HG03342 (cell line): ENCODE measurements around the gene NADK2.
A peak's percentile ranks its signal among the peaks of the same experiment; 100 is the strongest.
"Not testable (repeated sequence)": the region's sequence is repeated elsewhere in the genome, so short reads cannot be mapped to it uniquely, and the experiment has no call there.

Experiments
- ATAC-seq: cut with Tn5 transposase; IDR thresholded peaks from one replicate; pipeline ENCODE4 v1.9.1; 2021; ENCODE audit warnings: mild to moderate bottlenecking, moderate library complexity; ENCODE audit not compliant: unreplicated experiment

Gene NADK2, protein sequence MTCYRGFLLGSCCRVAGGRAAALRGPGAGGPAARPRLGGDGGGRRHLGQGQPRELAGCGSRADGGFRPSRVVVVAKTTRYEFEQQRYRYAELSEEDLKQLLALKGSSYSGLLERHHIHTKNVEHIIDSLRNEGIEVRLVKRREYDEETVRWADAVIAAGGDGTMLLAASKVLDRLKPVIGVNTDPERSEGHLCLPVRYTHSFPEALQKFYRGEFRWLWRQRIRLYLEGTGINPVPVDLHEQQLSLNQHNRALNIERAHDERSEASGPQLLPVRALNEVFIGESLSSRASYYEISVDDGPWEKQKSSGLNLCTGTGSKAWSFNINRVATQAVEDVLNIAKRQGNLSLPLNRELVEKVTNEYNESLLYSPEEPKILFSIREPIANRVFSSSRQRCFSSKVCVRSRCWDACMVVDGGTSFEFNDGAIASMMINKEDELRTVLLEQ

DNA sequence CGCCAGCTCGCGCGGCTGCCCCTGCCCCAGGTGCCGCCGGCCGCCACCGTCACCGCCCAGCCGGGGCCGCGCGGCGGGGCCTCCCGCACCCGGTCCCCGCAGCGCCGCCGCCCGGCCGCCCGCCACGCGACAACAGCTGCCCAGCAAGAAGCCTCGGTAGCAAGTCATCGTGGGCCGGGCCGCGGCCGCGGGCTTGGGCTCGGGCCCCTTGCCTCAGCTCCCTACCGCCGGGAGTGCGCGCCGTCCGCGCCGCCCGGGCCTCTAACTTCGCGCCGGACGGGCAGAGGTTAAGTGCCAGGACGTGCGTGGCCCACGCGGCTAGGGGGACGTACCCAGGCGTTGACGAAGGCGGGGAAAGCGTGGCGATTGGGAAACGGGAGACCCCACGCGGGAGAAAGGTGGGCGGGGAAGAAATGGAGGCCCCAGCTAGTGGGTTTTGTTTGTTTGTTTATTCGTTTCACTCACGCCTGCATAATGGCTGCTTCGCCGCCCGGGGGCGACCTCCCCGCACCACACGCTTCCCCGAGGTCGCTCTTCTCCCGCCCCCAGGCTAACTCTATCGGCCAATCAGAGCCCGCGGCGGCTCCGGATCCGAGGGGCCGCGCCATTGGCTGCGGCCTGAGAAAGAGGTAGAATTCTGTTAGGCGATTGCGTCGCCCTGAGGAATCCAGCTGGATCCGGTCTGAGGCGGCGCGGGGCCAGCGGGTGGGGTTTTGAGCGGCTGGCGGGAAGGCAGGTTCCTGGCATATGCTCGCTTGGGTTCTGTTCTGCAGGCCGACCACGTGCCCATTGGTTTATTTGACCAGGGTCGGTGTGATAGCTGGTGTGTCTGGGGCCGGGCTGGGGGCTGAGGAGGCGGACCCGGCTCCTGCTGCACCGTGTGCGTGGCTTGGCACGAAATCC, at the start of gene NADK2:
NADK2 (minus strand) TSS at position 295 of the 903 bp plus-strand sequence; CDS start at position 168, 127 bp downstream.
- ATAC-seq, result peak; percentile 94

DNA sequence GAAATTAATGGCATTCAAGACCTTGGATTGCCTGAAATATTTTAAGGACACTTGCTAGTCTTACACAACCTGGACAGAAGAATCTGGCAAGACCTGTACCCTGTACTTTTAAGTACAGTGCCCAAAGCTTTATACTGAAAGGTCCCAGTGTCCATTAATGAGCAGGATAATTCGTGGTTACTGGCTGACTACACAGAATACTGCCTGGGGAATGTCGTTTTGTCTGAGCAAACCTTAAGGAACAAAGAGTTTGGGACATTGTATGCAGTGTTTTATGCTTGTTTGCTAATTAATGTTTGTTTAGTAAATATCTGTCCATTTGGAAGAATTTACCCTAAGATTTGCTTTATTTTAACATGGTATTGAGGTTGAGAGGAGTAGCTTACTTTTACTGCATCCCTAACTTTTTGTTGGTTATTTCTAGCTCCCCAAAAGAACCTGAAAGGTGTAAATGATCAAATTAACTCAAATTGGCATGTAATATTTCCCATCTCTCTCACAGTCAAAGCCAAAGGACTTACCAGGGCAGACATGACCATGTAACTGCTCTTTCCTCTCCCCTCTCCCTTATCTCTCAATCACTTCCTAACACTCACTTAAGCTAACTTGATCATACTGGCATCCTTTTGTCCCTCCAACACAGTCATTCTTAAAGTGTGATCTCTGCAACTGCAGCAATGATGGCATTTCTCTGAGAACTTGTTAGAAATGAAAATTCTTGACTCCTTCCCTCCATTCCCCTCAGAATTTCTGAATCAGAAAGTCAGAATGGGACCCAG, 44.3 kb upstream of the NADK2 start:
- no peak for ATAC-seq

DNA sequence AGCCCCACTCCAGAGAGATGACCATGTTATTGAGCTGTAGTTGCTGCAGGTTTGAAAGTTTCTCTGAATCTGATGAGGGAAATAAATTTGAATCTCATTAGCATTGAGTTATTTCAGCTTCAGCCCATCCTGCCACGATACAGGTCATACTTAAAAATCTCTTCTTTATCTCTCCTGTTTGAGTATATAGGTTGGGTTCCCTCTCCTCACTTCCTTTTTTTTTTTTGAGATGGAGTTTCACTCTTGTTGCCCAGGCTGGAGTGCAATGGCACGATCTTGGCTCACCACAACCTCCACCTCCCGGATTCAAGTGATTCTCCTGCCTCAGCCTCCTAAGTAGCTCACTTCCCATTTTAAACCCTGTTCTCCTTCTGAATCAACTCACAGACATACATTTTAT, 42.0 kb upstream of the NADK2 start:
- ATAC-seq, result not testable (repeated sequence)

DNA sequence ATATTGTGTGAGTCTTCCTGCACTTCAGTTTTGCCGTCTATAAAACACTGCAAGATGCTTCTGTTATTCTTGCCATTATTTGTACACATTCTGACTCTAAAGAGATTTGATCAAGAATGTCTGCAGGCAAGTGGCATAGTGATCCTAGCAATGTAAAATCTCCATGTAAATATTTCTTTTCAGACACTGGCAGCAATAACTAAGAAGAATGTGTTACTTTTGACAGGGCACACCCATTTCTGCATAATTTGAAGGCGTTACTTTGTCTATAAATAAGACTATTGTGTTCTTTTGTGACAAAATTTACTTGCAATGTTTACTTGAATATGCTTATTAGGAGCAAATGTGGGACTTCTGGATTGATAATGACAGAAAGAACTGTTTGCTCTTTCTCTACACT, 39.9 kb upstream of the NADK2 start:
- ATAC-seq, result no peak

DNA sequence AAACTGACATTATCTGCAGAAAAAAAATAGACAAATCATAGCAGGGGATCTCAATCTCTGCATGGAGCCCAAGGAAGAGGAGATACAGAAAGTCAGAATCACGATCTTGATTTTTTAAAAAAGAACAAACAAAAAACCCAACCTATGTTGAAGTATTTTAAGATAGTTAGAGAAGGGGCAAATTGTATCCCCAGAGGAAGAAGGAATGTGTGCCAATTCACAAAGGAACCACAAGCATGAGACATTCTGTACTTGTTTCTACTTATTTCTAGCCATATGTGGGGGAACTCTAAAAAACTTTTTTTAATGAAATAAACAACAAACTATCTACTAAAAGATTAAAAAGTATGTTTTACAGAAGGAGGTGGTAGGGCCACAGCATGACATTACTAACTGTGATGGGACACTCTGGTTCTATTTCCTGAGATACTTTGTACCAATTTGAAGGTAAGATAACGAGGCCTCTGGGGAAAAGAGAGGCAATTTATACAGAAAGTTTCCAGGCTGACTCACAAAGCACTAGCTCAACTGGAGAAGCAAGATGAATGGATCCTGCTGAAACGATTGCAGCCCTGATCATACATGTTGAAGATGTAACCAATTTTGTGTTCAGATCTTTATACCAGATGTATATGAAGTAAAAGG, 37.5 kb upstream of the NADK2 start:
- no peak for ATAC-seq

DNA sequence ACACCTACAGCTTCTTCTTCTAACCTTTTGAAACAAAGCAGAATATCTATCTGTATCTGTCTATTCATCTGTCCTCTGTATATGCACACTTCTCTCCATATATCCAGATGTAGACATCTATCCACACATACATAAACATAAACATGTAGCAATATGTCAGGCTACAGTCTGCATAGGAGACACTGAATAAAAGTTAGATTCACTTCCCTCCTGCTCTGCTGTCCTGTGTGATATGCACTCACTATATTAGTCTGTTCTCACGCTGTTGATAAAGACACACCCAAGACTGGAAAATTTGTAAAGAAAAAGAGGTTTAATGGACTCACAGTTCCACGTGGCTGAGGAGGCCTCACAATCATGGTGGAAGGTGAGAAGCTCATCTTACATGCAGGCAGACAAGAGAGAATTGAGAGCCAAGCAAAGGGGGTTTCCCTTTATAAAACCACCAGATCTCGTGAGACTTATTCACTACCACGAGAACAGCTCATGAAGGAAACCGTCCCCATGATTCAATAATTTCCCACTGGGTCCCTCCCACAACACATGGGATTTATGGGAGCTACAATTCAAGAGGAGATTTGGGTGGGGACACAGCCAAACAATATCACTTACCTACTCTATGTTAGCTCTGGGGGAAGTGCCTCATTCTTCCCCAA, 35.9 kb upstream of the NADK2 start:
- no peak for ATAC-seq

DNA sequence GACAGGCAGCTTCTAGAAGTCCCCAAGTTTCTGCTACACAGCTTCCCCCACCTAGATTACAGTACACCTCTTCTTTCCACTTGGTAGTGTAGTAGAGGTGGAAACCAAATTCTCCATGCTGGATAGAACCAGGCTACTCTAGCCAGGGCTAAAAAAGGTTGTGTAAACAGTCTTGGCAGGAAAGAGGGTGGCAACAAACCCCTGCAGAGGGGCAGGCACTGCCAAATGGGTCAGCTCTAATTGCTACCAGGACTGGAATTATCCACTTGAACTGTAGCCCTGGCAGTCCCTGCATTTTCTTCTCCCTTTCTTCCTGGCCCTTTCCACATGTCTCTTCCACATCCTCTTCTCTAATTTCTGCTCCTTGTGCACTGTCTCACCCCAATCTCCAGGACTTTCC, 35.1 kb upstream of the NADK2 start:
- no peak for ATAC-seq

DNA sequence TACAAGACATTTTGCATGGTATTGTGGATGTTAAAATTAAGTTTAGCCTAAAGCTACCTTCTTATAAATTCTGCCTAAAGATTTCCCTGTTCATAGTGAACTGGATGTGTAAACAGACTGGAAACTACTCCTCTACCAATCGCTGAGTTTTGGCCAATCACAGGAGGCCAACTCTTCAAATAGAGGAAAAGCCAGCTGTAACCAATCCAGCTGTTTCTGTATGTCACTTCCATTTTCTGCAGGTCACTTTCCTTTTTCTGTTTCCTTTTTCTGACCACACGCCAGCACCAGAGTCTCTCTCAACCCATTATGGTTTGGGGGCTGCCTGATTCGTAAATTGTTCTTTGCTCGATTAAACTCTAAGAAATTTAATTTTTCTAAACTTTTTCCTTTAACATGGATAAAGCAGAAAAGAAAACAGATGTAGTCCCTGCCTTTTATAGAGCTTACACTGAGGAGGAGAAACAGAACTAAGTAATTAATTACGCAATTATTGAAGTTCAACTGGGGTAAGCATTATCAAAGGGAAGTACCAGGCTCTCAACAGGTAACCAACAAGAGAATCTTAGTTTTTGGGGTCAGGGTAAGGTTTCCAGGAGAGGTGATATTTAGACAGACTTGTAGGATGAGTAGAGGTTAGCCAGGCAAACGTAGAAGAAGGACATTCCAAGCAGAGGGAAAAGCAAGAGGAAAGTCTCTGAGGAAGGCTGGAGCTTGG, 32.2 kb upstream of the NADK2 start:
- ATAC-seq, result no peak

DNA sequence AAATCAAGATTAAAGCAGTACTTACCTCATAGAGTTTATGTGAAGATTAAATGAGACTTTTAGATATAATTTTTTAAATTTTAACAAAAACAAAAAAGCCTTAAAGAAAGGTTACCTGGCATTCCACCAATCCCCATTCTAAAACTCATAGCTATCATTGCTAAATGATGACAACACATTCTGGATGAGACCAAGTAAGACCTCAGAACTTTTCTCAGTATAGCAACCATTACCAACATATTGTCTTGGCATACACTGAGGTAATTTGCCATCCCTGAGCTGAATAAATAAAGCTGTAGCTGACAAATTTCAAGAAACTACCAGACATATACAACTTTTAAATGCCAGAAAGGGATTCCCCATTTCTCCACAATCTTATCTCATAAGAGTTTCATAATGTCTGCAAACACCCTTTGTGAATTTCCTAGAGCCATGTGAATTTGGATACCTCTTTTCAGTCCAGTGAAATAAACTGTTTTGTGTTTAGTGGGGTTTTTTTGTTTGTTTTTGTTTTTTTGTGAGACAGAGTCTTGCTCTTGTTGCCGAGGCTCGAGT, 30.5 kb upstream of the NADK2 start:
- ATAC-seq, result no peak

DNA sequence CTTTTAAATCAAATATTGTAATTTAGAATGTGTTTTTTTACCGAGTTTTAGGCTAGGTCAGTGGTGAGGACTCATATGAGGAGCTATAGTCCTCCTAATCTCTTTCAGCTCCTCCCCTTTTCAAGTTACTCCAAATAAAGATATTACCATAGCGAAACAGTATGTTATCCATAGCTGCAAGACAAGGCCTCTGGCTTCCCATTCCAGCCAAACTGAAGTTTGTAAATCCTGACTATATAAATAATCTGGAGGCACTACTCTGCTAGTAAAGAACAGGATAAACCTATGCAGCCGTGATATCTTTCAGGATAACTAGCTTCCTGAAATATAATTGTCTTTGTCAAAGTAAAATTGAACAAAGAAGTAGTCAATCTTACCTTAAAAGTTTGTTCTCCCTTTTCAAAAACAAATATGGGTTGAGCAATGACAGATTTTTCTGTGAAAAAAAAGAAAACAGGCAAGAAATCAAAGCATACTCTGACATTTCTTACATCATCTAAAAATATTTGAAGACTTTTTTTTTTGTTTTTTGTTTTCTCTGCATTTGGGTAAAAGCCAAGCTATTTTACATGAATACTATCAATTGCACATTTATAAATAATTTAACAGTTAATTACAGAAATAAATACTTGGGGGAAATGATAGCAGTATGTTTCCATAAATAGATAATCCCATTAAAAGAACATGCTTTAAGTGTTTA, 29.3 kb upstream of the NADK2 start:
- ATAC-seq, result no peak

DNA sequence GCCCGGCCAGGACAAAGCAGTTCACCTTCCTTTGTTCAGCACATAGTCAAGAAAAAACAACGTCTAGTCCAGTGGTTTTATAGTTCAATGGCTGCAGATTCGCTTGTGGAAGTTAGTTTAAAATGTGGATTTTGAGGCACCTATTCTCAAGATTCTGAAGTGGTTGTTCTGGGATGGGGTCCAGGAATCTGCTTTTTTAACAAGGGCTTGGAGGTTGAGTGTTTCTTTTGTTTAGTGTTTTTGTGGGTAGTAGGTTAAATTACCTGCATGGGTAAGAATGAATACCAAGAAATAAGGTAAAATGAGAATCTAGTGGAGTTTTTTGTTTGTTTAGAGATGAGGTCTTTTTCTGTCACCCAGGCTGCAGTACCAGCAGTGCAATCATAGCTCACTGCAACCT, 28.4 kb upstream of the NADK2 start:
- ATAC-seq, result no peak

DNA sequence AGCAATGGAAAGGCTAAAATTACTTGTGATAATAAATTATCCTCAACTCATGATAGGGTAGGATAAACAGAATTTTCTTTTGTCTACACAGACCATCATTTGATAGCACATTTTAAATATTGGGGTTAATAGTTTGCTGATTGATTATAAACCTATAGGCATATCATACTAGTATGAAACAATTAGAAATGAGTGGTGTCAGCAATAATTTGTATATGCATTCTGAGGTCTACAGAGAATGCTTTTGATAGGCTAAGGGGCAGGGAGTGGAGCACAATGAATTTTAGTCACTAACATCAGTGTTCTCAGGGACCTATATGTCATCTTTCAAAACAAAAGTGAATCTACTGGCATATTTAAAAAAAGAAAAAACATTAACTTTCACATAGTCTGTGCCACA, 27.8 kb upstream of the NADK2 start:
- ATAC-seq, result no peak

DNA sequence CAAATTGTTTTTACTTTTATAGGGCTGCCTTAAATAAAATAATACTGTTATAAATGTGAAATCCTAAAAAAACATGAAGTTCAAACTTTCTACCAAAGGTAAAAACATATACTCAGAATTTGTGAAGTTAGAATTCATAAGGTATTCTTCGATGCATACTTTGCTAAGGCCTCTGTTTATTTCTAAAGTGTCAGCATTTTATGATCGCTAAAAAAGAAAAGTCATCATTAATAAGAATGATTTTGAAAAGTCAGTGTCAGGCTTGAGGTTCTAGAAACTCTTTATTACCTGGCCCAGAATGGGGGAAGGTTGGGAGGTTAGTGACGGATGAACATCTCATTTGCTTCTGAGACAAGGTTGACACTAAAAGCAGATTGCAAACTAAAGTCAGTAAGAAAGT, 26.2 kb upstream of the NADK2 start:
- no peak for ATAC-seq

DNA sequence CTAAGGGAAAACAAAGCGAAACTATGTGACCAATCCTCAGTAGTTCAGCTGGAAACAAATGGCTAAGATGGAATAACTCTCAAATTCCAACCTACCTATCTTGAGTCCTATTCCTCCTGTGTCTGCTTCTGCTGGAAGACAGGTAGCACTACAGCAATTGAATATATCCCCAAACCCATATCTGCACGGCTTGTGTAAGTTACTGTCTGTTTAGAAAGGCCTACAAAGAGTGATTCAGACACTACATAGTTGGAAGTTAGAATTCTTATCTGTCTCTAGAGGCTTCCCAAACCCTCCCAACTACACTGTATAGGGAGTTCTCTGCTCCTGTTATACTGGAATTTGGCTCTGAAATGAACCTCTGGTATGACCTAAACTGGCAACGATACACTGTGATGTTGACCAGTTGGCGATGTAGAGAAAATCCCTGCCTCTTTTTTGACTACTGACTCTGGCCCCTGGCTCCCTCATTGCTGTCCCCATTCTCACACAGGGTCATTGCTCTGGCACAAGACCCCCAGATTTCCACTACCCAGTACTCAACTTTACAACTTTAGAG, 22.6 kb upstream of the NADK2 start:
- no peak for ATAC-seq

DNA sequence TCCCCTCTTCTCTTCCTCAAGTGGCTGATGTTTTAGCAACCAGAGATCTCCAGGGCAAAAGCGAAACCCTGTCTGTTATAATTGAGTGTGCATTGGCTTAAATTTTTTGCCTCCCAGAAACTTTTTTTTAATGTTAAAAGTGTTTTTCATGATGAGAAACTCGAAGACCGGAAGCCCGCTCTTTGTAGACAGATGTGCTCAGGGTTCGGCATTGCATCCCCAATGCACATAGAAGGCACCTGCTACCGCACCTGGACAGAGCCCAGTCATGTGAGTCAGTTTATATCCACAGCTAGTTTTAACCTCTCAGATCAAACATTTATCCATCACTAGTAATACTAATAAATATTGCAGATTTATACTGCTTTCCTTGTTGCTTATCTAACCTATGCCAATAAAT, 19.5 kb upstream of the NADK2 start:
- ATAC-seq, result no peak

DNA sequence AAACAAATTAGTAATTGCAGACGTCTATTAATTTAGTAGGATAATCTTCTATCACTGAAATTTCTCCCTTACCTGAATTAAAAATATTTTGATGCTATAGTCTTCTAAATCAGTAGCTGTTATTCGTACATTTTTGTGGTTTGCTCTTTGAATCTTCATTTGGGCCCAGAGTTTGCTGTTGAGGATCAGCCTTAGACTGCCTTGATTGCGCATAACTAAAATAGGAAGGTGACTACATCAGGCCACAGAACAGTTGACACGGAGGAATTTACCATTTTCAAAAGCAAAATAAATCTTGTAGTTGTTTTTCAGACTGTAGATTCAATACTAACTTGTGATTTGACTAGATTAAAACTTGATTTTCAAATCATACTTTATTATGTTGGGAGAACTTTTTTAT, 11.8 kb upstream of the NADK2 start:
- no peak for ATAC-seq

DNA sequence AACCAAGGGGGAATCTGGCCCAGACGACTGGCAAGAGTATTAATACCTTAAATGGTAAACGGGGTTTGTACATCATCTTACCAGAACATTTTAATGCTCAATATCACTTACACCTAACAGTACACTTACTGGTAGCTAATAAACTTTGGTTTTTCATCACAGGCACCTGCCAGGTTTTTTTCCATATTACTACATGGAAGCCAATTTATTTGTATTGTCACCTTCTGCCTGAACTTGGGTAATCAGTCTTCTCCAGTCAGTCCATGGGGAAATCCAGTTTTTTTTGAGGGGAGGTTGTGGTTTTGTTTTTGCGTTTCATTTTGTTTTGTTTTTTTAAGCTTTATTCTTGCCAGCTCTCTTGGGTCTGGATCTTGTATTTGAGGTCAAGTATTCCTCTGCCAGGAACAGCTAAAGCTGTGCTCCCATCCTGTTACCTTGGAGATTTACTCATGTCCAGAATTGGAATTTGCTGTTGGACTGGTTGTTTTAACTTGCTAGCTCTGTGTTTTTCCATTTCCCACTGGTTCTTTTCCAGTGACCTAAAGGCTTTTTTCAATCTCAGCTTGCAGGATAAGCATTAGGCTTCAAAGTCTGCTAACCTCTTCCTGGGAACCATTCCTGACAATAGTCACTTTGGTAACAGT, 11.1 kb upstream of the NADK2 start:
- no peak for ATAC-seq

DNA sequence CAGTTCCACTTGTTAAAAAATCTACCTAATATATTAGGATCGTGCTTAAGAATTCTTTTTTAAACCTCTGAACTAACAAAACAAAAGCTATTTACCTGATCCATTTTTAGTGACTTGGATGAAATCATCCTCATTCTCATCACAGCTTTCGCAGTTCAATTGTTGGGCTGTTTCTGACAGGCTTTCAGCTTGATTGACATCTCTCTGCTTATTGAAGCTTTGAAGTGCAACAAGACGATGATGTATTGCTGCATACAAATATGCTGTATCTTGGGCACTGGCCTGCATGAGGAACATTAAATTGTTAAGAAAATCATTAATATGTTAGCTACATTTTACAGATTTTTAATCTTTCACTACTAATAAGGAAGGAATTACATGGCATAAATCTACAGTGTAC, 9.5 kb upstream of the NADK2 start:
- ATAC-seq, result no peak
